ENCODE measurements around the gene DNA2.
"Not testable (repeated sequence)": the region's sequence is repeated elsewhere in the genome, so short reads cannot be mapped to it uniquely, and the experiment has no call there.

DNA2 gene, protein sequence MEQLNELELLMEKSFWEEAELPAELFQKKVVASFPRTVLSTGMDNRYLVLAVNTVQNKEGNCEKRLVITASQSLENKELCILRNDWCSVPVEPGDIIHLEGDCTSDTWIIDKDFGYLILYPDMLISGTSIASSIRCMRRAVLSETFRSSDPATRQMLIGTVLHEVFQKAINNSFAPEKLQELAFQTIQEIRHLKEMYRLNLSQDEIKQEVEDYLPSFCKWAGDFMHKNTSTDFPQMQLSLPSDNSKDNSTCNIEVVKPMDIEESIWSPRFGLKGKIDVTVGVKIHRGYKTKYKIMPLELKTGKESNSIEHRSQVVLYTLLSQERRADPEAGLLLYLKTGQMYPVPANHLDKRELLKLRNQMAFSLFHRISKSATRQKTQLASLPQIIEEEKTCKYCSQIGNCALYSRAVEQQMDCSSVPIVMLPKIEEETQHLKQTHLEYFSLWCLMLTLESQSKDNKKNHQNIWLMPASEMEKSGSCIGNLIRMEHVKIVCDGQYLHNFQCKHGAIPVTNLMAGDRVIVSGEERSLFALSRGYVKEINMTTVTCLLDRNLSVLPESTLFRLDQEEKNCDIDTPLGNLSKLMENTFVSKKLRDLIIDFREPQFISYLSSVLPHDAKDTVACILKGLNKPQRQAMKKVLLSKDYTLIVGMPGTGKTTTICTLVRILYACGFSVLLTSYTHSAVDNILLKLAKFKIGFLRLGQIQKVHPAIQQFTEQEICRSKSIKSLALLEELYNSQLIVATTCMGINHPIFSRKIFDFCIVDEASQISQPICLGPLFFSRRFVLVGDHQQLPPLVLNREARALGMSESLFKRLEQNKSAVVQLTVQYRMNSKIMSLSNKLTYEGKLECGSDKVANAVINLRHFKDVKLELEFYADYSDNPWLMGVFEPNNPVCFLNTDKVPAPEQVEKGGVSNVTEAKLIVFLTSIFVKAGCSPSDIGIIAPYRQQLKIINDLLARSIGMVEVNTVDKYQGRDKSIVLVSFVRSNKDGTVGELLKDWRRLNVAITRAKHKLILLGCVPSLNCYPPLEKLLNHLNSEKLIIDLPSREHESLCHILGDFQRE

DNA sequence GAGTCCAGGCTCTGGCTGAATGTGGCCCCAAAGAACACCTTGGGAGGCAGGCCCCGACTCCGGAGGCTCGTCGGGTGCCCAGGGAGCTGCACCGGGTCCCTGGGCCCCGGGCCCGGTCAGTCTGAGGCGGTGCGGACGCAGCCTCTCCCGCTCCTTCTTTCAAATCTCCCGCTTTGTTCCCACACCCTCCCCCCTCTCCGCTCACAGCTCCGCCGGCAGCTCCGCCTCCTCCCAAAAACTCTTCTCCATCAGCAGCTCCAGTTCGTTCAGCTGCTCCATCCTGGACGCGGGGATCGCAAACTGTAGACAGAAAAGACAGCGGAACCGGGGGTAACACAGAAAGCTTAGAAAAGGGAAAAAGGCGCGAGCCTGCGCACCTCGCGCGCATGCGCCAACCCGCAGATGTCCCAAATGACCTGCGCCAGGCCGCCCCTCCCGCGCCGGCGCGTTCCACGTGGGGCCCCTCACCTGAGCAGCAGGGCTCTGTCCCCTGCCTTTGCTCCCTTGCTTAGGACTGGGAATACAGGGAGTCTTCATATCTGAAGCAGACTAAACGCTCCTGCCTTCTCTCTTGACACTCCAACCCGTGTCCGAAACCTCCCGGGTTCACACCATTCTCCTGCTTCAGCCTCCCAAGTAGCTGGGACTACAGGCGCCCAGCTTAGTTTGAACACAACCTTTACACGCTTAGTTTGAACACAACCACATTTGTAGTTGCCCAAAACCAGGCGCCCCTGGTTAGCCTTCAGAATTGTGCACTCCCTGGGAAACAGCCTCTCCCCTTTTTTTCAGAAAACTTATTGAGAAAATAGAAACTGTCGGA lies at the start of gene DNA2:
Gene DNA2, minus strand, starts transcription at position 388 of the 823 bp plus-strand sequence. Its CDS starts 109 bp downstream, at position 279.
- peak within 1 kb of the TSS; percentile 71 for H3K4me3 ChIP-seq (ENCODE audit: low read depth, low read length)
- TF ChIP-seq, protein P1, sequence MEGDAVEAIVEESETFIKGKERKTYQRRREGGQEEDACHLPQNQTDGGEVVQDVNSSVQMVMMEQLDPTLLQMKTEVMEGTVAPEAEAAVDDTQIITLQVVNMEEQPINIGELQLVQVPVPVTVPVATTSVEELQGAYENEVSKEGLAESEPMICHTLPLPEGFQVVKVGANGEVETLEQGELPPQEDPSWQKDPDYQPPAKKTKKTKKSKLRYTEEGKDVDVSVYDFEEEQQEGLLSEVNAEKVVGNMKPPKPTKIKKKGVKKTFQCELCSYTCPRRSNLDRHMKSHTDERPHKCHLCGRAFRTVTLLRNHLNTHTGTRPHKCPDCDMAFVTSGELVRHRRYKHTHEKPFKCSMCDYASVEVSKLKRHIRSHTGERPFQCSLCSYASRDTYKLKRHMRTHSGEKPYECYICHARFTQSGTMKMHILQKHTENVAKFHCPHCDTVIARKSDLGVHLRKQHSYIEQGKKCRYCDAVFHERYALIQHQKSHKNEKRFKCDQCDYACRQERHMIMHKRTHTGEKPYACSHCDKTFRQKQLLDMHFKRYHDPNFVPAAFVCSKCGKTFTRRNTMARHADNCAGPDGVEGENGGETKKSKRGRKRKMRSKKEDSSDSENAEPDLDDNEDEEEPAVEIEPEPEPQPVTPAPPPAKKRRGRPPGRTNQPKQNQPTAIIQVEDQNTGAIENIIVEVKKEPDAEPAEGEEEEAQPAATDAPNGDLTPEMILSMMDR (IDR thresholded peaks at IDR 0.05; ENCODE audit: low read depth, low read length) = no peak

DNA sequence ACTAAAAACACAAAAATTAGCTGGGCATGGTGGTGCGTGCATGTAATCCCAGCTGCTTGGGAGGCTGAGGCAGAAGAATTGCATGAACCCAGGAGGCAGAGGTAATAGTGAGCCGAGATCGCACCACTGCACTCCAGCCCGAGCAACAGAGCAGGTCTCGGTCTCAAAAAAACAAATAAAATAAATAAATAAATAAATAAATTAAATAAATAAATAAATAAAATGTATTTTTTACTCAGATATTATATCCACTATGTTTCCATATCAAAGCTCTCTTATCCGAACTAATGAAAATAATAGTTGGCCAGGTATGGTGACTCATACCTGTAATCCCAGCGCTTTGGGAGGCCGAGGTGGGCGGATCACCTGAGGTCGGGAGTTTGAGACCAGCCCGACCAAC lies 46.8 kb upstream of the DNA2 start:
- not testable (repeated sequence) for H3K4me3 ChIP-seq (ENCODE audit: low read depth, low read length)

DNA sequence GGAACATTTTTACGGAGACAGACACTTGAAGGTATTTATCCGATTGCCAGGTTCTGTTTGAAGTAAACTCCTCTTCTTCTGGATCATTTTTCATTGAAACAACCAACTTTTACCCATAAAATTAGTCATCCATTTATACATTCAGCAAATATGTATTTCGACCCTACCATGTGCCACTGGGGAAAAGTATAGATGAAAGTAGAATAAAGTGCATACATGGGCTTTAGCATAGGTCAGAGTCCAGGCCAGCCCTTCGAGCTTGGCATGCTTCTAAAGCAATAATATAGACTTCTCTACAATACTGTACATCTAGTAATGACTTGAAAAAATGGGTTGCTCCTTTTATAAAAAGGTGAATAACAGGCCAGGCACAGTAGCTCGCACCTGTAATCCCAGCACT lies 45.4 kb upstream of the DNA2 start:
- TF ChIP-seq, protein P1 (IDR thresholded peaks at IDR 0.05; ENCODE audit: low read depth, low read length) = no peak
- H3K4me3 ChIP-seq (ENCODE audit: low read depth, low read length) = no peak overlapping the region

DNA sequence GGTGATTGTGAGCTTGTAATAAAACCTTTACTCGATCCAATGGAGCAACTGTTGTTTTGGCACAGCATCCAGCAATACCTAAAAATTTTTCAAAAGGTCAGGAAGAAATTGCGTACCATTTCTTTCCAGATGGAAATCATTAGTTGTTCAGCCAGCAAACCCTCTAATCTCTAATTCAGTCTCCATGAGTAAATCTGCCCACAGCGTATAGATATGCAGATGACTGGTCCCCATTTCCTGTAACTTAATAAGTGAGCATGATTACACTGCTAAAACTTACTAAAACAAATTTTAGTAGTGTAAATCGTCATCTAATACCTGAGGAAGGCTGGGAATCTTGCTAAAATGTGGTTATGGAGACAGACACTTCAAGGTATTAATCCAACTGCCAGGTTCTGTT lies 45.0 kb upstream of the DNA2 start:
- H3K4me3 ChIP-seq (ENCODE audit: low read depth, low read length) = no peak overlapping the region
- TF ChIP-seq, protein P1 (IDR thresholded peaks at IDR 0.05; ENCODE audit: low read depth, low read length) = no peak

DNA sequence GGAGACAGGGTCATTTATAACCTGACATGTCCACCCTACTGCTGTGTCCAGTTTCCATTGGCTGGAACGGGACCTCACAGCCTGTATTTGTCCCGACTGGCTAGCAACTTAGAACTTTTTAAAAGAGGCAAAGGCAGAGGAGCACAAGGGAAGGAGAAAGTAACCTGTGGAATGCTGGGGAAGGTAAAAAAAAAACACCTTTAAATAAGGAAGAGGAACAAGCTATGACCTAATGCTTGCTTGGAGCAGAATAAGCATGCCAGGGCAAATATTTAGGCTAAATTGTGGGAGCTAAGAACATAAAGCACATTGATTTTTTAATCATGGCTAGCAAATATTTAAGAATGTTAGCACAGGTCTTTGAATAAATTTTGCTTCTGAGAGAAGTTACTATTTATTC lies 44.4 kb upstream of the DNA2 start:
- not testable (repeated sequence) for H3K4me3 ChIP-seq (ENCODE audit: low read depth, low read length)

DNA sequence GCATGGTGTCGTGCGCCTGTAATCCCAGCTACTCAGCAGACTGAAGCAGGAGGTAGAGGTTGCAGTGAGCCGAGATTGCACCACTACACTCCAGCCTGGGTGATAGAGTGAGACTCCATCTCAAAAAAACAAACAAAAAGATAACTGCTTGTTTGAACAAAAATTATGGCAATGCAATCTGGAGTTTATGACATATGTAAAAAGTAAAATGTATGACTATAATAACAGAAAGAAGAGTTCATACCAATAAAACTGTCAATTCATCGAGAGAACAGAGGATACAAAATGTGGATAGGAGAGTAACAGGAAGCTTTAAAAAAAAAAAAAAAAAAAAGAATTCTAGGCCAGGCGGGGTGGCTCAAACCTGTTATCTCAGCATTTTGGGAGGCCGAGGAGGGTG lies 36.3 kb upstream of the DNA2 start:
- H3K4me3 ChIP-seq (ENCODE audit: low read depth, low read length) = no peak overlapping the region
- TF ChIP-seq, protein P1 (IDR thresholded peaks at IDR 0.05; ENCODE audit: low read depth, low read length) = no peak

DNA sequence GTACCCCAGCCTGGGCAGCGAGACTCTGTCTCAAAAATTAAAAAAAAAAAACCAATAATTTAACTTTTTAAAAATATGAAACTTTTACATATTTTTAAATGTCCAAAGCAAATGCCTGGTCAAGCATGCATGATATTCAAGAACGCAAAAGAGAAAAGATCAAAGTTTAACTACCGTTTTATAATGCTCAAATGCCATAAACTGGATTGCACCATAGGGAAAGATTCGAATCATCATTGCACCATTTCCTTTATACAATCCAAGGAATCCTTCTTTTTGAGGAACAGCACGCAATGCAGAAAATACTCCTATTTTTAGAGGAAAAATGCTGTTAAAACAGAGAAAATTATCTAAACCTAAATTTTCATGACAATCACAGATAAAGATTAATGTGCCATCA lies 34.6 kb upstream of the DNA2 start:
- TF ChIP-seq, protein P1 (IDR thresholded peaks at IDR 0.05; ENCODE audit: low read depth, low read length) = no peak
- no peak overlapping the region for H3K4me3 ChIP-seq (ENCODE audit: low read depth, low read length)

All from WI38 (cell line).